UCSD-AML1 (cell line): ENCODE measurements around the gene NEU1.
"Not testable (repeated sequence)": the region's sequence is repeated elsewhere in the genome, so short reads cannot be mapped to it uniquely, and the experiment has no call there.

Experiments
- DNase-seq: peaks from one replicate; lab custom pipeline; 2025; ENCODE audit not compliant: unreplicated experiment; lab: John Stamatoyannopoulos, UW

The NEU1 gene

GRCh38 chr6:31875877-31876276 lies 13.3 kb upstream of the NEU1 start:
- DNase-seq: no peak

GRCh38 chr6:31874836-31875572 lies 12.4 kb upstream of the NEU1 start:
- DNase-seq: no peak

GRCh38 chr6:31874084-31874670 lies 11.6 kb upstream of the NEU1 start:
- DNase-seq: no peak

GRCh38 chr6:31871046-31871659 lies 8.5 kb upstream of the NEU1 start:
- DNase-seq: no peak

- no peak for DNase-seq
Measured at GRCh38 chr6:31870385-31870921, 7.8 kb upstream of the NEU1 start.

- DNase-seq: no peak
Measured at GRCh38 chr6:31869343-31869742, 6.7 kb upstream of the NEU1 start.

- not testable (repeated sequence) for DNase-seq
Measured at GRCh38 chr6:31868658-31868971, 6.0 kb upstream of the NEU1 start.

- no peak for DNase-seq
Measured at GRCh38 chr6:31865205-31866118, 2.8 kb upstream of the NEU1 start.

- no peak for DNase-seq
Measured at GRCh38 chr6:31864818-31865204, 2.2 kb upstream of the NEU1 start.

- not testable (repeated sequence) for DNase-seq
Measured at GRCh38 chr6:31864123-31864562, 1.5 kb upstream of the NEU1 start.

- DNase-seq: no peak
Measured at GRCh38 chr6:31861919-31862343, 690 bp downstream of the NEU1 start.

- DNase-seq: no peak
Measured at GRCh38 chr6:31861150-31861549, 1.5 kb downstream of the NEU1 start.

GRCh38 chr6:31860349-31860748 lies 2.3 kb downstream of the NEU1 start:
- DNase-seq: no peak

GRCh38 chr6:31859923-31860322 lies 2.7 kb downstream of the NEU1 start:
- no peak for DNase-seq

- no peak for DNase-seq
Measured at GRCh38 chr6:31858707-31859106, 3.9 kb downstream of the NEU1 start.

- DNase-seq: not testable (repeated sequence)
Measured at GRCh38 chr6:31857774-31858173, 4.8 kb downstream of the NEU1 start.

GRCh38 chr6:31851980-31852718 lies 10.5 kb downstream of the NEU1 start:
- DNase-seq: not testable (repeated sequence)

- DNase-seq: no peak
Measured at GRCh38 chr6:31851485-31851832, 11.2 kb downstream of the NEU1 start.

GRCh38 chr6:31850765-31851484 lies 11.7 kb downstream of the NEU1 start:
- DNase-seq: no peak
